ENCODE measurements around the gene PI4K2B. TPM values are rescaled to one million over a fixed set of nuclear protein-coding genes. Genes with fewer than 3 reads are reported as not detected.
"Not testable (repeated sequence)": the region's sequence is repeated elsewhere in the genome, so short reads cannot be mapped to it uniquely, and the experiment has no call there.

The PI4K2B gene
- total and polyA plus RNA-seq, 4 donors: 11.9 to 42.5 (median 17.4) TPM

- TF ChIP-seq CTCF (IDR thresholded peaks at IDR 0.05; ENCODE audit: control extremely low read depth, extremely low read depth): peak; percentile 24
- Histone ChIP-seq H3K9ac (ENCODE audit: insufficient read depth in 1 of 2, low read length in 2 of 2) (peak overlapping the region; percentile 71 to 92), H3K27me3 (ENCODE audit: control insufficient read depth in 3 of 3, insufficient read depth in 3 of 3, low read length in 2 of 3) (no peaks in the 10 kb centered on the region), H3K4me1 (ENCODE audit: control insufficient read depth in 5 of 5, insufficient read depth in 5 of 5, low read length in 5 of 5) (peaks cover 0 to 7% (median 4%) of the 10 kb centered on the region in 5 donors), H3K9me3 (ENCODE audit: control insufficient read depth in 4 of 4, insufficient read depth in 3 of 4, low read length in 3 of 4) (peaks cover 0 to 15% (median under 1%) of the 10 kb centered on the region in 4 donors), H3K4me3 (peak overlapping the region; percentile 98), H3K27ac (ENCODE audit: low read depth in 1 of 2, low read length in 1 of 2) (peak overlapping the region; percentile 79 to 98), H3K36me3 (ENCODE audit: control insufficient read depth in 4 of 4, insufficient read depth in 4 of 4, low read length in 4 of 4) (no peaks in the 10 kb centered on the region)
- peak; percentile 66 to 92 (median 91) for DNase-seq
- 1 to 2% methylated on average over 36 to 49 of the region's 49 CpGs for WGBS, 2 donors
- ATAC-seq (ENCODE audit: insufficient read depth, low FRiP score): peak; percentile 65
Measured at GRCh38 chr4:25234390-25235370, 847 bp downstream of the PI4K2B start.

GRCh38 chr4:25235401-25235800 lies 1.6 kb downstream of the PI4K2B start:
- H3K27ac ChIP-seq (ENCODE audit: low read depth in 1 of 2, low read length in 1 of 2): no peak overlapping the region
- TF ChIP-seq CTCF (IDR thresholded peaks at IDR 0.05; ENCODE audit: control extremely low read depth, extremely low read depth): no peak

GRCh38 chr4:25236030-25236429 lies 2.2 kb downstream of the PI4K2B start:
- H3K9ac ChIP-seq (ENCODE audit: insufficient read depth in 1 of 2, low read length in 2 of 2); ATAC-seq (ENCODE audit: insufficient read depth, low FRiP score); H3K4me1 ChIP-seq (ENCODE audit: control insufficient read depth in 5 of 5, insufficient read depth in 5 of 5, low read length in 5 of 5); H3K36me3 ChIP-seq (ENCODE audit: control insufficient read depth in 4 of 4, insufficient read depth in 4 of 4, low read length in 4 of 4); H3K27ac ChIP-seq (ENCODE audit: low read depth in 1 of 2, low read length in 1 of 2); H3K27me3 ChIP-seq (ENCODE audit: control insufficient read depth in 3 of 3, insufficient read depth in 3 of 3, low read length in 2 of 3); H3K4me3 ChIP-seq; DNase-seq: not testable (repeated sequence)
- 96 to 100% methylated on average over 2 of the region's 2 CpGs for WGBS, 2 donors
- H3K9me3 ChIP-seq (ENCODE audit: control insufficient read depth in 4 of 4, insufficient read depth in 3 of 4, low read length in 3 of 4): peaks cover 0 to 11% (median under 1%) of the 10 kb centered on the region in 4 donors

More at GRCh38 chr4:25235401-25235800, 1.6 kb downstream of the PI4K2B start:
- Histone ChIP-seq H3K9me3 (ENCODE audit: control insufficient read depth in 4 of 4, insufficient read depth in 3 of 4, low read length in 3 of 4) (peaks cover 0 to 11% (median under 1%) of the 10 kb centered on the region in 4 donors), H3K4me3 (no peak overlapping the region), H3K27me3 (ENCODE audit: control insufficient read depth in 3 of 3, insufficient read depth in 3 of 3, low read length in 2 of 3) (no peaks in the 10 kb centered on the region), H3K9ac (ENCODE audit: insufficient read depth in 1 of 2, low read length in 2 of 2) (peak overlapping the region in 1 of 2 donors; percentile 92), H3K4me1 (ENCODE audit: control insufficient read depth in 5 of 5, insufficient read depth in 5 of 5, low read length in 5 of 5) (peaks cover 0 to 7% (median 4%) of the 10 kb centered on the region in 5 donors), H3K36me3 (ENCODE audit: control insufficient read depth in 4 of 4, insufficient read depth in 4 of 4, low read length in 4 of 4) (no peaks in the 10 kb centered on the region)
- ATAC-seq (ENCODE audit: insufficient read depth, low FRiP score) (no peak), DNase-seq (peak in 1 of 3 donors; percentile 24)
- 33 to 38% methylated on average over 6 of the region's 6 CpGs for WGBS, 2 donors

GRCh38 chr4:25236971-25237370 lies 3.1 kb downstream of the PI4K2B start:
- no peak overlapping the region for H3K4me3 ChIP-seq
- H3K27me3 ChIP-seq (ENCODE audit: control insufficient read depth in 3 of 3, insufficient read depth in 3 of 3, low read length in 2 of 3): no peaks in the 10 kb centered on the region
- H3K9me3 ChIP-seq (ENCODE audit: control insufficient read depth in 4 of 4, insufficient read depth in 3 of 4, low read length in 3 of 4): peaks cover 0 to 9% (median under 1%) of the 10 kb centered on the region in 4 donors
- DNase-seq: peak in 1 of 3 donors; percentile 27
- no peak overlapping the region for H3K27ac ChIP-seq (ENCODE audit: low read depth in 1 of 2, low read length in 1 of 2)
- no peak overlapping the region for H3K9ac ChIP-seq (ENCODE audit: insufficient read depth in 1 of 2, low read length in 2 of 2)
- no peak for ATAC-seq (ENCODE audit: insufficient read depth, low FRiP score)
- WGBS, 2 donors: 85 to 86% methylated on average over 2 of the region's 2 CpGs
- H3K4me1 ChIP-seq (ENCODE audit: control insufficient read depth in 5 of 5, insufficient read depth in 5 of 5, low read length in 5 of 5): peaks cover 0 to 7% (median 4%) of the 10 kb centered on the region in 5 donors
- TF ChIP-seq CTCF (IDR thresholded peaks at IDR 0.05; ENCODE audit: control extremely low read depth, extremely low read depth): no peak
- no peaks in the 10 kb centered on the region for H3K36me3 ChIP-seq (ENCODE audit: control insufficient read depth in 4 of 4, insufficient read depth in 4 of 4, low read length in 4 of 4)

All from lung (tissue), 12 donors.